Measurements from ENCODE around the gene ZFP91. TPM values are rescaled to one million over a fixed set of nuclear protein-coding genes. Genes with fewer than 3 reads are reported as not detected.

ZFP91 gene
- total RNA-seq, 2 experiments from 2014 or later = 46.5 to 46.7 TPM

DNA sequence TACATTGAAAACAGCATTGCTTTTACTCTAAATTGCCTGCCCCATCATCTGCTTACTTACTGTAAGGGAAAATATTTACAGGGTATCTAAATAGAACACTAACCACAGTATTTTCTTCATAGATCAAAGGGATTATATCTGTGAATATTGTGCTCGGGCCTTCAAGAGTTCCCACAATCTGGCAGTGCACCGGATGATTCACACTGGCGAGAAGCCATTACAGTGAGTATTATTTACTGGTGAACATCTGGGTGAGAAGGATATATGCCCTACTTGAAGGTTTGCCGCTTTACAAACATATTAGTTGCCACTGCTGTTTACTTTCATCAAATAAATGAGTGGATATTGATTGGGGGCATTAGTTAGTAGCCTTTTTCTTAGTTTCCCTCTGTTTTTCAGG lies 37.7 kb downstream of the ZFP91 start:
- Mint-ChIP-seq H3K36me3 (ENCODE audit: low read depth) (peaks cover 89% of the 10 kb centered on the region), H3K27ac (peak overlapping the region; percentile 36), H3K27me3 (no peaks in the 10 kb centered on the region), H3K4me1 (ENCODE audit: low read depth) (peaks cover 10% of the 10 kb centered on the region), H3K9me3 (no peaks in the 10 kb centered on the region), H3K4me3 (no peak overlapping the region)
- H3K9me3 ChIP-seq (ENCODE audit: control insufficient read depth in 1 of 2, insufficient read depth in 1 of 2, low read length in 2 of 2) = no peaks in the 10 kb centered on the region
- peaks cover 93% of the 10 kb centered on the region for H3K36me3 ChIP-seq (ENCODE audit: insufficient read depth, low read length)
- TF ChIP-seq, protein P1, sequence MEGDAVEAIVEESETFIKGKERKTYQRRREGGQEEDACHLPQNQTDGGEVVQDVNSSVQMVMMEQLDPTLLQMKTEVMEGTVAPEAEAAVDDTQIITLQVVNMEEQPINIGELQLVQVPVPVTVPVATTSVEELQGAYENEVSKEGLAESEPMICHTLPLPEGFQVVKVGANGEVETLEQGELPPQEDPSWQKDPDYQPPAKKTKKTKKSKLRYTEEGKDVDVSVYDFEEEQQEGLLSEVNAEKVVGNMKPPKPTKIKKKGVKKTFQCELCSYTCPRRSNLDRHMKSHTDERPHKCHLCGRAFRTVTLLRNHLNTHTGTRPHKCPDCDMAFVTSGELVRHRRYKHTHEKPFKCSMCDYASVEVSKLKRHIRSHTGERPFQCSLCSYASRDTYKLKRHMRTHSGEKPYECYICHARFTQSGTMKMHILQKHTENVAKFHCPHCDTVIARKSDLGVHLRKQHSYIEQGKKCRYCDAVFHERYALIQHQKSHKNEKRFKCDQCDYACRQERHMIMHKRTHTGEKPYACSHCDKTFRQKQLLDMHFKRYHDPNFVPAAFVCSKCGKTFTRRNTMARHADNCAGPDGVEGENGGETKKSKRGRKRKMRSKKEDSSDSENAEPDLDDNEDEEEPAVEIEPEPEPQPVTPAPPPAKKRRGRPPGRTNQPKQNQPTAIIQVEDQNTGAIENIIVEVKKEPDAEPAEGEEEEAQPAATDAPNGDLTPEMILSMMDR (IDR thresholded peaks at IDR 0.05) = no peak
- no peaks in the 10 kb centered on the region for H3K27me3 ChIP-seq (ENCODE audit: control insufficient read depth in 1 of 2, insufficient read depth in 2 of 2, low read length in 2 of 2)
- ChIA-PET POLR2A (no interaction called here), CTCF (no interaction called here)
- H3K4me3 ChIP-seq (ENCODE audit: low read length) = no peak overlapping the region
- no peak for ATAC-seq (ENCODE audit: poor library complexity)
- H3K4me1 ChIP-seq (ENCODE audit: insufficient read depth, low read length) = no peaks in the 10 kb centered on the region
- DNase-seq = no peak
- no peak overlapping the region for H3K27ac ChIP-seq (ENCODE audit: low read depth in 1 of 2, low read length in 2 of 2)
- intact Hi-C loops (cut with DNase I, micrococcal nuclease) = loop anchor here in 1 of 2 experiments (5.0 kb wide), 1 partner anchor 49 kb away; no protein-coding TSS in a partner anchor

DNA sequence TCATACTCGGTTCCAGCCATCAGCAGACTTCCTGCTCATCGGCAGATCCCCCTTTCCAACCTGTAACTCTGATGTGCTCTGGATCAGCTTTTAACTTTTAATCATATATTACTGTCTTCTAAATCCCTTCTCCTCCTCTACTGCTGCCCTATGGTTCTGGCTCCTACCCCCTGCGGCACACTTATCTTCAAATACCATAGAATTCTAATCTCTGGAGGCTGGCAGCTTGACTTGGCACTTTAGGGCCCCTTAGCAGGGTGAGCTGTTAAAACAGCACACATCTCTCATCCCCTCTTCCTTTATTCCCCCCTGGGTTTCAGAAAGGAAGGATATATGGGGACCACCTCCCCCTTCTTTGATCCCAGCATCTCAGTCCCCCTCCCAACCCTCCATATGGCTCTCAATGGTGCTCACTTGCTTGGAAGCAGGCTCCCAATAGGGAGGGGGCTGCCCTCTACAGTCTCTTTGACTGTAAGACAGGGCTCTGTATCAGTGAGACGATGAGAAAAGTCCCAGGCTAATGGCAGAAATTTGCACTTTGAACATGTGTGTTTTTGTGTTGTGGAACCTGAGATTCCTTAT lies 39.2 kb downstream of the ZFP91 start:
- no peaks in the 10 kb centered on the region for H3K27me3 Mint-ChIP-seq
- DNase-seq (peak in 5 of 14 experiments; percentile 2 to 33 (median 11)), ATAC-seq (ENCODE audit: poor library complexity) (peak; percentile 59)
- CTCF ChIA-PET = interaction anchor here (1.1 to 1.5 kb wide), 2 partner anchors 32 to 50 kb away, joined by 3 to 4 read pairs; no protein-coding TSS in a partner anchor
- TF ChIP-seq, protein P1 (IDR thresholded peaks at IDR 0.05) = no peak
- intact Hi-C loops (cut with DNase I, micrococcal nuclease) = loop anchor here in 1 of 2 experiments (5.0 kb wide), 1 partner anchor 51 kb away; no protein-coding TSS in a partner anchor
- Histone ChIP-seq H3K27ac (ENCODE audit: low read depth in 1 of 2, low read length in 2 of 2) (no peak overlapping the region), H3K4me3 (ENCODE audit: low read length) (no peak overlapping the region), H3K36me3 (ENCODE audit: insufficient read depth, low read length) (peaks cover 88% of the 10 kb centered on the region), H3K27me3 (ENCODE audit: control insufficient read depth in 1 of 2, insufficient read depth in 2 of 2, low read length in 2 of 2) (no peaks in the 10 kb centered on the region), H3K4me1 (ENCODE audit: insufficient read depth, low read length) (no peaks in the 10 kb centered on the region), H3K9me3 (ENCODE audit: control insufficient read depth in 1 of 2, insufficient read depth in 1 of 2, low read length in 2 of 2) (no peaks in the 10 kb centered on the region)
- H3K4me3 Mint-ChIP-seq = no peak overlapping the region
- POLR2A ChIA-PET = interaction anchor here (1.0 kb wide), 1 partner anchor 40 kb away, joined by 3 read pairs; no protein-coding TSS in a partner anchor
- H3K36me3 Mint-ChIP-seq (ENCODE audit: low read depth) = peaks cover 89% of the 10 kb centered on the region
- H3K27ac Mint-ChIP-seq = peak overlapping the region; percentile 59
- H3K9me3 Mint-ChIP-seq = no peaks in the 10 kb centered on the region
- peaks cover 12% of the 10 kb centered on the region for H3K4me1 Mint-ChIP-seq (ENCODE audit: low read depth)

DNA sequence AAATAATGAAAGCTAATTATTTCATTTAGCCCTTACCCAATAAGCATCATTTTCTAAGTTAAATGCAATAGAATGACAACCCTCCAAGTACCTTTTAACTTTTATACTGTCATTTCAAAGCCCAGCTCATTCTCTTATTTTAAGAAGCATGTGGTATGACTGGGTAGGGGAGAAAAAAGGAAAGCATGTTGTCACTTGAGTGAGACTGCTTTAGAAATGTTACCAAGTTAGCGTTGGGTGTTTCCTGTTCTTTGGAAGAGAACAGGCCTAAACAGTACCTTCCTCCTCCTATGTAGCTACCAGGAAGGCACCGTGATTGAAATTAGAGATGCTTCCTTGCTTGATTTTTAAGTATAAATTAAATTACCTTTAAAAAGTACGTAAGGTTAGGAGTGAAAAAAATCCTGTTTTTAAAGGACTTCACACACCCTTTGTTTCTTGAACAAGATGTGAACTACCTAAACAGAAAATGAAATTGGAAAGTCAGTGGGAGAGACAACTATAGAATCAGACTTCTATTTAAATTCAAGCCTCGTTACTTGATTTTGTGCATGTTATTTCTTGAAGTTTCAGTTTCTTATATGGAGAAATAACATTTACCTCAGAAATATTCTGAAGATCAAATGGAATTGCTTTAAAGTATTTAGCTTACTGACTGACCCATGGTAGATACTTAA lies 42.9 kb downstream of the ZFP91 start:
- Mint-ChIP-seq H3K9me3 (no peaks in the 10 kb centered on the region), H3K36me3 (ENCODE audit: low read depth) (peaks cover 72% of the 10 kb centered on the region), H3K4me1 (ENCODE audit: low read depth) (peaks cover 12% of the 10 kb centered on the region), H3K27ac (peak overlapping the region; percentile 71), H3K27me3 (no peaks in the 10 kb centered on the region), H3K4me3 (no peak overlapping the region)
- Histone ChIP-seq H3K9me3 (ENCODE audit: control insufficient read depth in 1 of 2, insufficient read depth in 1 of 2, low read length in 2 of 2) (no peaks in the 10 kb centered on the region), H3K4me3 (ENCODE audit: low read length) (no peak overlapping the region), H3K4me1 (ENCODE audit: insufficient read depth, low read length) (no peaks in the 10 kb centered on the region), H3K36me3 (ENCODE audit: insufficient read depth, low read length) (peaks cover 80% of the 10 kb centered on the region), H3K27ac (ENCODE audit: low read depth in 1 of 2, low read length in 2 of 2) (no peak overlapping the region), H3K27me3 (ENCODE audit: control insufficient read depth in 1 of 2, insufficient read depth in 2 of 2, low read length in 2 of 2) (no peaks in the 10 kb centered on the region)
- ChIA-PET CTCF (interaction anchor here (0.8 kb wide), 1 partner anchor 54 kb away, joined by 3 read pairs; no protein-coding TSS in a partner anchor), POLR2A (interaction anchor here (0.6 to 1.1 kb wide), 5 partner anchors 16 to 1322 kb away, joined by 3 to 5 read pairs (median 3); no protein-coding TSS in a partner anchor)
- ATAC-seq (ENCODE audit: poor library complexity) (no peak), DNase-seq (no peak)
- intact Hi-C loops (cut with DNase I, micrococcal nuclease) = loop anchor here in 1 of 2 experiments (5.0 kb wide), 1 partner anchor 44 kb away; the partner anchor contains the start of genes LPXN and ZFP91
- TF ChIP-seq, protein P1 (IDR thresholded peaks at IDR 0.05) = no peak

All from CD4-positive, alpha-beta T cell (primary cell).